ENCODE results near the gene ADGRG4. TPM values are rescaled to one million over a fixed set of nuclear protein-coding genes. Genes with fewer than 3 reads are reported as not detected.
A peak's percentile ranks its signal among the peaks of the same experiment; 100 is the strongest.

ADGRG4 gene
- total and polyA plus RNA-seq, 9 donors: 0.01 to 2.0 (median 0.34) TPM; not detected in 2

- Histone ChIP-seq H3K27me3 (no peaks in the 10 kb centered on the region), H3K27ac (peak overlapping the region in 1 of 2 donors; percentile 4), H3K4me1 (ENCODE audit: insufficient read depth) (peaks cover 7% of the 10 kb centered on the region), H3K9me3 (no peaks in the 10 kb centered on the region), H3K36me3 (no peaks in the 10 kb centered on the region), H3K4me3 (no peak overlapping the region)
- no peak for DNase-seq
- TF ChIP-seq POLR2A (IDR thresholded peaks at IDR 0.05) (no peak), CTCF (IDR thresholded peaks at IDR 0.05) (no peak), EP300 (IDR thresholded peaks at IDR 0.05) (no peak)
- intact Hi-C loops (cut with DNase I): loop anchor here in 2 of 4 donors (10.0 kb wide), 2 partner anchors 57 to 223 kb away; partner anchors contain the start of gene BRS3 (in 1 of the 2)
- 73 to 84% (median 79%) methylated on average over 7 of the region's 7 CpGs for WGBS, 3 donors
Observed at GRCh38 chrX:136261321-136261720, 39.4 kb upstream of the ADGRG4 start.

GRCh38 chrX:136262243-136262642 is 38.5 kb upstream of the ADGRG4 start:
- no peaks in the 10 kb centered on the region for H3K27me3 ChIP-seq
- H3K27ac ChIP-seq: peak overlapping the region in 1 of 2 donors; percentile 18
- H3K4me1 ChIP-seq (ENCODE audit: insufficient read depth): peaks cover 7% of the 10 kb centered on the region
- TF ChIP-seq POLR2A (IDR thresholded peaks at IDR 0.05) (no peak), EP300 (IDR thresholded peaks at IDR 0.05) (no peak), CTCF (IDR thresholded peaks at IDR 0.05) (no peak)
- no peak overlapping the region for H3K4me3 ChIP-seq
- H3K9me3 ChIP-seq: no peaks in the 10 kb centered on the region
- H3K36me3 ChIP-seq: no peaks in the 10 kb centered on the region
- intact Hi-C loops (cut with DNase I): loop anchor here in 2 of 4 donors (2.0 to 10.0 kb wide), 3 partner anchors 57 to 233 kb away; partner anchors contain the start of gene BRS3 (in 1 of the 2)
- 46 to 52% (median 51%) methylated on average over 5 of the region's 5 CpGs for WGBS, 3 donors
- DNase-seq: peak in 3 of 5 donors; percentile 28 to 46 (median 37)

- Histone ChIP-seq H3K27me3 (no peaks in the 10 kb centered on the region), H3K27ac (peak overlapping the region in 1 of 2 donors; percentile 18), H3K4me3 (no peak overlapping the region), H3K4me1 (ENCODE audit: insufficient read depth) (peaks cover 7% of the 10 kb centered on the region), H3K9me3 (no peaks in the 10 kb centered on the region), H3K36me3 (no peaks in the 10 kb centered on the region)
- TF ChIP-seq EP300 (IDR thresholded peaks at IDR 0.05) (no peak), POLR2A (IDR thresholded peaks at IDR 0.05) (no peak)
- WGBS, 3 donors: 53 to 57% (median 57%) methylated on average over 7 of the region's 7 CpGs
- intact Hi-C loops (cut with DNase I): loop anchor here in 2 of 4 donors (2.0 to 10.0 kb wide), 3 partner anchors 58 to 234 kb away; partner anchors contain the start of gene BRS3 (in 1 of the 2)
- no peak for DNase-seq
Observed at GRCh38 chrX:136262812-136263315, 37.9 kb upstream of the ADGRG4 start.

GRCh38 chrX:136266828-136267227 is 33.9 kb upstream of the ADGRG4 start:
- Histone ChIP-seq H3K4me3 (no peak overlapping the region), H3K4me1 (ENCODE audit: insufficient read depth) (peaks cover 4% of the 10 kb centered on the region), H3K9me3 (no peaks in the 10 kb centered on the region), H3K27ac (no peak overlapping the region), H3K36me3 (no peaks in the 10 kb centered on the region), H3K27me3 (no peaks in the 10 kb centered on the region)
- DNase-seq: no peak
- WGBS, 3 donors: 73 to 82% (median 77%) methylated on average over 1 of the region's 1 CpG
- intact Hi-C loops (cut with DNase I): loop anchor here in 2 of 4 donors (5.0 to 10.0 kb wide), 3 partner anchors 62 to 240 kb away; partner anchors contain the start of gene BRS3 (in 1 of the 2)
- TF ChIP-seq POLR2A (IDR thresholded peaks at IDR 0.05) (no peak), CTCF (IDR thresholded peaks at IDR 0.05) (no peak), EP300 (IDR thresholded peaks at IDR 0.05) (no peak)
